Measurements from ENCODE around the gene LLGL2.
"Not testable (repeated sequence)": the region's sequence is repeated elsewhere in the genome, so short reads cannot be mapped to it uniquely, and the experiment has no call there.

Gene LLGL2

GRCh38 chr17:75570772-75571171, 45.3 kb downstream of the LLGL2 start:
- DNase-seq (ENCODE audit: low read depth), result no peak

GRCh38 chr17:75571197-75571884, 45.8 kb downstream of the LLGL2 start:
- DNase-seq (ENCODE audit: low read depth), result no peak

GRCh38 chr17:75571885-75572215, 46.4 kb downstream of the LLGL2 start:
- DNase-seq (ENCODE audit: low read depth), result no peak

- no peak for DNase-seq (ENCODE audit: low read depth)
Observed at GRCh38 chr17:75572713-75573539, 47.4 kb downstream of the LLGL2 start.

- DNase-seq (ENCODE audit: low read depth), result no peak
Observed at GRCh38 chr17:75573540-75573957, 48.1 kb downstream of the LLGL2 start.

GRCh38 chr17:75573994-75574393, 48.5 kb downstream of the LLGL2 start:
- no peak for DNase-seq (ENCODE audit: low read depth)

GRCh38 chr17:75574404-75575036, 49.0 kb downstream of the LLGL2 start:
- DNase-seq (ENCODE audit: low read depth), result no peak

- no peak for DNase-seq (ENCODE audit: low read depth)
Observed at GRCh38 chr17:75575197-75575596, 49.7 kb downstream of the LLGL2 start.

- DNase-seq (ENCODE audit: low read depth), result no peak
Observed at GRCh38 chr17:75575728-75576127, 50.2 kb downstream of the LLGL2 start.

- DNase-seq (ENCODE audit: low read depth), result no peak
Observed at GRCh38 chr17:75576661-75577060, 51.2 kb downstream of the LLGL2 start.

- DNase-seq (ENCODE audit: low read depth), result not testable (repeated sequence)
Observed at GRCh38 chr17:75581121-75581725, 55.7 kb downstream of the LLGL2 start.

- not testable (repeated sequence) for DNase-seq (ENCODE audit: low read depth)
Observed at GRCh38 chr17:75583197-75583596, 57.7 kb downstream of the LLGL2 start.

GRCh38 chr17:75584849-75585175, 59.3 kb downstream of the LLGL2 start:
- no peak for DNase-seq (ENCODE audit: low read depth)

GRCh38 chr17:75587675-75588595, 62.4 kb downstream of the LLGL2 start, which contains the start of gene MYO15B:
Gene MYO15B (plus strand): TSS chr17:75587800. CDS start chr17:75588058, 258 bp downstream.
- no peak for DNase-seq (ENCODE audit: low read depth)

GRCh38 chr17:75588596-75589011, 63.1 kb downstream of the LLGL2 start:
- no peak for DNase-seq (ENCODE audit: low read depth)

- DNase-seq (ENCODE audit: low read depth), result peak; percentile 28
Observed at GRCh38 chr17:75589012-75589918, 63.8 kb downstream of the LLGL2 start.

GRCh38 chr17:75589919-75590303, 64.4 kb downstream of the LLGL2 start:
- no peak for DNase-seq (ENCODE audit: low read depth)

- no peak for DNase-seq (ENCODE audit: low read depth)
Observed at GRCh38 chr17:75590314-75590761, 64.8 kb downstream of the LLGL2 start.

- DNase-seq (ENCODE audit: low read depth), result no peak
Observed at GRCh38 chr17:75590849-75591721, 65.6 kb downstream of the LLGL2 start.
